BLaER1 treated with 17β-estradiol and CSF1 and Interleukin-3, amounts not matched to agents 10 nM and 100 nM (cell line): ENCODE measurements around the gene ANKRD13B.

Source experiments
- H3K27ac ChIP-seq, 11 experiments: shearing (Covaris generic); formaldehyde crosslinking; 2 replicates each; pipeline ENCODE4 v1.8.1; 2022
- H3K27me3 ChIP-seq, 11 experiments: shearing (Covaris generic); formaldehyde crosslinking; 2 replicates each; pipeline ENCODE4 v1.8.1; 2022
- H3K36me3 ChIP-seq, 11 experiments: shearing (Covaris generic); formaldehyde crosslinking; 2 replicates each; pipeline ENCODE4 v1.8.1; 2022
- H3K4me1 ChIP-seq, 10 experiments: shearing (Covaris generic); formaldehyde crosslinking; 2 replicates each; pipeline ENCODE4 v1.8.1; 2022
- H3K4me2 ChIP-seq, 11 experiments: shearing (Covaris generic); formaldehyde crosslinking; 2 replicates each; pipeline ENCODE4 v1.8.1; 2022
- H3K4me3 ChIP-seq, 10 experiments: shearing (Covaris generic); formaldehyde crosslinking; 2 replicates each; pipeline ENCODE4 v1.8.1; 2022
- H3K9ac ChIP-seq, 11 experiments: shearing (Covaris generic); formaldehyde crosslinking; 2 replicates each; pipeline ENCODE4 v1.8.1; 2022
- H3K9me3 ChIP-seq, 11 experiments: shearing (Covaris generic); formaldehyde crosslinking; replicated peaks in 1 of 11; 2 replicates each; pipeline ENCODE4 v1.8.1; 2022
- H4K20me1 ChIP-seq, 11 experiments: shearing (Covaris generic); formaldehyde crosslinking; 2 replicates each; pipeline ENCODE4 v1.8.1; 2022
- Cebpa-rat ChIP-seq, 11 experiments: shearing (Covaris generic); IDR thresholded peaks; 2 replicates each; pipeline ENCODE4 v1.8.1; 2022

ANKRD13B gene

GRCh38 chr17:29567304-29567553 is 25.7 kb upstream of the ANKRD13B start:
- H3K4me1 ChIP-seq = peaks cover 65 to 76% (median 67%) of the 10 kb centered on the region in 10 experiments
- H3K27me3 ChIP-seq = no peaks in the 10 kb centered on the region
- peaks cover 0 to 27% (median 8%) of the 10 kb centered on the region in 11 experiments; a peak in 9 of 22 replicates for H3K36me3 ChIP-seq
- peak overlapping the region; percentile 79 to 94 (median 85) for H3K9ac ChIP-seq
- peak overlapping the region; percentile 65 to 89 (median 86) for H3K27ac ChIP-seq
- H4K20me1 ChIP-seq = peaks cover 18 to 60% (median 32%) of the 10 kb centered on the region in 11 experiments; a peak in 19 of 22 replicates
- no peak for TF ChIP-seq Cebpa-rat (IDR thresholded peaks at IDR 0.05)
- H3K9me3 ChIP-seq = no peaks in the 10 kb centered on the region
- H3K4me2 ChIP-seq = peak overlapping the region; percentile 94 to 100 (median 96)
- peak overlapping the region; percentile 74 to 89 (median 78) for H3K4me3 ChIP-seq

DNA sequence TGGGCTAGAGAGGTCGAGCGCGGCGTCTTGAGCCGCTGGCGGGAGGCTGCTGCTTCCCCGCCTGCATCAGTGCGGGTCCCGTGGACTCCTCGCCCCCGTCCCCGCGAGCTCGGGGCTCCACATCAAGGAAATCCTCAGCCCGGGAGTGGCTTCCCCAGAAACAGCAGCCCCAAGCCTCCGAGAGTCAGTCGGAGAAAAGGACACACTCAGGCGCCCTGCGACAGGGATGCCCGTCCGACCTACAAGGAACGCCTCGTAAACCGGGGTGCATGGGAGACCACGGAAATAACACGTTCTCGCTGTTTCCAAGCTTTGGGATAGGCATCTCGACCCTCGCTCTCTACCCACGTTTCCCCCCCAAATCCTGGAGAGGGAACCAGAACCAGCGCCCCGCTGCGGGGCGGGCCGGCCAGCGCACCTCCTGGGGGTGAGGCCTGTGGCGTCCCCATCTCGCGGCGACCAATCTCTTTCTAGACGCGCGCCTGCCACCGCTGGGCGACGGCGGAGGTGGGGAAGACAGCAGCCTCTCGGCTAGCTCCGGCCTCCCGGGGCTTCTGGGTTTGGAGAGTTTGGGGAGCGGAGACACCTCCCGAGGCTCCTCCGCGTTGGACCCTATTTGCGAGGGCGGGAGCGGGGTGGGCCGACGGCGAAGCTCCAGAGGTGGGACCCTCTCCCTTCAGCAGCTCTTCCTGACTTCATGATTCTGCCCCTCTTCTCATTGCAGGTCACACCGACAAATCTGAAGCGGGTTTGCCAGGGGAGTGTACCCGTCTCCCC is 25.2 kb upstream of the ANKRD13B start:
- peak overlapping the region; percentile 79 to 94 (median 85) for H3K9ac ChIP-seq
- peaks cover 20 to 63% (median 34%) of the 10 kb centered on the region in 11 experiments; a peak in 19 of 22 replicates for H4K20me1 ChIP-seq
- peak overlapping the region; percentile 94 to 100 (median 96) for H3K4me2 ChIP-seq
- peak overlapping the region; percentile 68 to 89 (median 86) for H3K27ac ChIP-seq
- no peaks in the 10 kb centered on the region for H3K27me3 ChIP-seq
- TF ChIP-seq Cebpa-rat (IDR thresholded peaks at IDR 0.05) = no peak
- H3K9me3 ChIP-seq = no peaks in the 10 kb centered on the region
- H3K4me3 ChIP-seq = peak overlapping the region; percentile 74 to 89 (median 78)
- H3K36me3 ChIP-seq = peaks cover 0 to 24% (median 8%) of the 10 kb centered on the region in 11 experiments; a peak in 9 of 22 replicates
- H3K4me1 ChIP-seq = peaks cover 63 to 75% (median 67%) of the 10 kb centered on the region in 10 experiments

GRCh38 chr17:29568331-29569244 is 24.3 kb upstream of the ANKRD13B start, which contains the start of gene TP53I13:
TP53I13 (plus strand) TSS chr17:29568701; CDS start chr17:29568759, 58 bp downstream.
- Histone ChIP-seq H3K4me3 (peak within 1 kb of the TSS; percentile 74 to 89 (median 78)), H3K9ac (peak within 1 kb of the TSS; percentile 79 to 94 (median 85)), H3K9me3 (no peaks in the 10 kb centered on the region), H4K20me1 (peaks cover 28 to 71% (median 42%) of the 10 kb centered on the region in 11 experiments; a peak in 21 of 22 replicates), H3K36me3 (peaks cover 6 to 28% (median 14%) of the 10 kb centered on the region in 11 experiments; a peak in 21 of 22 replicates), H3K4me1 (peaks cover 63 to 75% (median 67%) of the 10 kb centered on the region in 10 experiments), H3K27ac (peak within 1 kb of the TSS; percentile 68 to 89 (median 86)), H3K27me3 (no peaks in the 10 kb centered on the region), H3K4me2 (peak within 1 kb of the TSS; percentile 94 to 100 (median 97))
- TF ChIP-seq Cebpa-rat (IDR thresholded peaks at IDR 0.05) = no peak

- no peak for TF ChIP-seq Cebpa-rat (IDR thresholded peaks at IDR 0.05)
- H4K20me1 ChIP-seq = peaks cover 36 to 72% (median 48%) of the 10 kb centered on the region in 11 experiments; a peak in 21 of 22 replicates
- H3K27ac ChIP-seq = peak overlapping the region in 10 of 11 experiments; percentile 68 to 89 (median 86); a peak in 20 of 22 replicates
- H3K27me3 ChIP-seq = no peaks in the 10 kb centered on the region
- H3K4me2 ChIP-seq = peak overlapping the region; percentile 94 to 100 (median 96)
- peak overlapping the region; percentile 79 to 94 (median 83) for H3K9ac ChIP-seq
- no peaks in the 10 kb centered on the region for H3K9me3 ChIP-seq
- peaks cover 14 to 36% (median 22%) of the 10 kb centered on the region in 11 experiments for H3K36me3 ChIP-seq
- peaks cover 62 to 75% (median 67%) of the 10 kb centered on the region in 10 experiments for H3K4me1 ChIP-seq
- peak overlapping the region; percentile 74 to 89 (median 78) for H3K4me3 ChIP-seq
These were observed 23.5 kb upstream of the ANKRD13B start for GRCh38 chr17:29569245-29569950.

GRCh38 chr17:29570521-29570920 is 22.4 kb upstream of the ANKRD13B start:
- Histone ChIP-seq H3K9ac (peak overlapping the region in 1 of 11 experiments; percentile 66; a peak in 1 of 22 replicates), H3K9me3 (no peaks in the 10 kb centered on the region), H3K4me1 (peaks cover 50 to 75% (median 66%) of the 10 kb centered on the region in 10 experiments), H3K4me3 (no peak overlapping the region), H3K36me3 (peaks cover 25 to 47% (median 33%) of the 10 kb centered on the region in 11 experiments), H4K20me1 (peaks cover 43 to 72% (median 58%) of the 10 kb centered on the region in 11 experiments; a peak in 21 of 22 replicates), H3K27ac (no peak overlapping the region), H3K4me2 (peak overlapping the region in 8 of 11 experiments; percentile 17 to 94 (median 75); a peak in 10 of 22 replicates), H3K27me3 (no peaks in the 10 kb centered on the region)
- no peak for TF ChIP-seq Cebpa-rat (IDR thresholded peaks at IDR 0.05)

DNA sequence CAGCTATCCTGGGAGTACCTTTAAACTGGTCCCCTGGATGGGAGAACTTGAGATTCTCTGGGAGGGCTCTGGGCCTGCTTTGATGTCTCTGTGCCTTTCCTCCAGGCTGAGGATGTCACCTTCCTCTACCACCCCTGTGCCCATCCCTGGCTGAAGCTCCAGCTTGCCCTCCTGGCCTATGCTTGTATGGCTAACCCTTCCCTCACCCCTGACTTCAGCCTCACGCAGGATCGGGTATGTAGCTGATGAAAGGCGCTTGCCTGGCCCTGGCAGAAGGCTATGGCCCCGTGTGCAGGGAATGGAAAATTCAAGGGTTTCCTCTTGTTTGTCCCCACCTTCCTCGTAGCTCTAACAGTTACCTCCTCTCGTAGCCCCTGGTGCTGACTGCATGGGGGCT is 21.4 kb upstream of the ANKRD13B start:
- TF ChIP-seq Cebpa-rat (IDR thresholded peaks at IDR 0.05) = no peak
- Histone ChIP-seq H3K9me3 (no peaks in the 10 kb centered on the region), H3K4me2 (peak overlapping the region; percentile 61 to 94 (median 81)), H3K4me1 (peaks cover 47 to 77% (median 71%) of the 10 kb centered on the region in 10 experiments), H3K27me3 (no peaks in the 10 kb centered on the region), H3K9ac (peak overlapping the region in 7 of 11 experiments; percentile 42 to 70 (median 60); a peak in 11 of 22 replicates), H3K4me3 (no peak overlapping the region), H4K20me1 (peaks cover 53 to 72% (median 65%) of the 10 kb centered on the region in 11 experiments; a peak in 21 of 22 replicates), H3K27ac (peak overlapping the region in 2 of 11 experiments; percentile 10 to 41; a peak in 1 of 22 replicates), H3K36me3 (peaks cover 35 to 57% (median 43%) of the 10 kb centered on the region in 11 experiments)

DNA sequence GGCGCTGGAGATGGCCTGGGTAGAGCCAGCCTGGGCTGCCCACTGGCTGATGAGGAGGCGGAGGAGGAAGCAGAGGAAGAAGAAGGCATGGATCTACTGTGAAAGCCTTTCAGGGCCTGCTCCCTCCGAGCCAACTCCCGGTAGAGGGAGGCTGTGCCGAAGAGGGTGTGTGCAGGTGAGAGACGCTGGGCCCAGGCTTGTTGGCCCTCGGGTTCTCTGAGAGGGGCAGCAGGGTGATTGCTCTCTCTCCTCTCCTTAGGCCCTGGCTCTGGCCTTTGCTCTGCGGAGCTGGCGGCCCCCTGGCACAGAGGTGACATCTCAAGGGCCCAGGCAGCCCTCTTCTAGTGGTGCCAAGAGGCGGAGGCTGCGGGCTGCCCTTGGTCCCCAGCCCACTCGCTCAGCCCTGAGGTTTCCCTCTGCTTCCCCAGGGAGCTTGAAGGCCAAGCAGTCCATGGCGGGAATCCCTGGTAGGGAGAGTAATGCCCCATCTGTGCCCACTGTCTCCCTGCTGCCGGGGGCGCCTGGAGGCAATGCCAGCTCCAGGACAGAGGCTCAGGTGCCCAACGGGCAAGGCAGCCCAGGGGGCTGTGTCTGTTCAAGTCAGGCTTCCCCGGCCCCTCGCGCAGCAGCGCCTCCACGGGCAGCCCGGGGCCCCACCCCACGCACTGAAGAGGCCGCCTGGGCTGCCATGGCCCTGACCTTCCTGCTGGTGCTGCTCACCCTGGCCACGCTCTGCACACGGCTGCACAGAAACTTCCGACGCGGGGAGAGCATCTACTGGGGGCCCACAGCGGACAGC is 20.9 kb upstream of the ANKRD13B start:
- Histone ChIP-seq H3K36me3 (peaks cover 41 to 63% (median 49%) of the 10 kb centered on the region in 11 experiments), H3K27me3 (no peaks in the 10 kb centered on the region), H3K9me3 (no peaks in the 10 kb centered on the region), H3K27ac (peak overlapping the region in 6 of 11 experiments; percentile 10 to 52 (median 41); a peak in 9 of 22 replicates), H3K4me1 (peaks cover 47 to 79% (median 75%) of the 10 kb centered on the region in 10 experiments), H3K4me3 (peak overlapping the region in 4 of 10 experiments; percentile 25 to 31 (median 26); a peak in 3 of 20 replicates), H4K20me1 (peaks cover 58 to 78% (median 71%) of the 10 kb centered on the region in 11 experiments; a peak in 21 of 22 replicates), H3K4me2 (peak overlapping the region; percentile 61 to 94 (median 81)), H3K9ac (peak overlapping the region; percentile 27 to 70 (median 48); a peak in 18 of 22 replicates)
- no peak for TF ChIP-seq Cebpa-rat (IDR thresholded peaks at IDR 0.05)
